H9 (cell line): ENCODE results near the gene PXK. TPM values are rescaled to one million over a fixed set of nuclear protein-coding genes. Genes with fewer than 3 reads are reported as not detected.

Experiments used
- DNase-seq: peaks from one replicate; pipeline ENCODE4 v3.0.0-alpha.2; 2017
- H2AFZ ChIP-seq: one replicate; pipeline ENCODE4 v1.6.1; 2013; ENCODE audit warnings: mild to moderate bottlenecking, low read length, control low read depth, moderate library complexity
- H2AK5ac ChIP-seq: 2 replicates; pipeline ENCODE4 v1.6.1; 2013; ENCODE audit warnings: low read length, control low read depth, mixed read lengths; ENCODE audit not compliant: insufficient read length
- H2BK120ac ChIP-seq: one replicate; pipeline ENCODE4 v1.6.1; 2013; ENCODE audit warnings: low read depth, mild to moderate bottlenecking, low read length, control low read depth, inconsistent platforms; ENCODE audit not compliant: poor library complexity, severe bottlenecking
- H2BK12ac ChIP-seq: 2 replicates; pipeline ENCODE4 v1.6.1; 2013; ENCODE audit warnings: low read length, control low read depth, mixed read lengths, low read depth; ENCODE audit not compliant: insufficient read length
- H2BK15ac ChIP-seq: 2 replicates; pipeline ENCODE4 v1.6.1; 2013; ENCODE audit warnings: low read depth, low read length, control low read depth
- H2BK20ac ChIP-seq: one replicate; pipeline ENCODE4 v1.6.1; 2013; ENCODE audit warnings: low read depth, mild to moderate bottlenecking, low read length, control low read depth, inconsistent platforms; ENCODE audit not compliant: poor library complexity, severe bottlenecking
- H2BK5ac ChIP-seq: 2 replicates; pipeline ENCODE4 v1.6.1; 2013; ENCODE audit warnings: low read length, control low read depth, mixed read lengths; ENCODE audit not compliant: insufficient read length
- H3K14ac ChIP-seq: 2 replicates; pipeline ENCODE4 v1.6.1; 2013; ENCODE audit warnings: low read length, control low read depth; ENCODE audit not compliant: insufficient read depth
- H3K18ac ChIP-seq: 2 replicates; pipeline ENCODE4 v1.6.1; 2013; ENCODE audit warnings: low read depth, mild to moderate bottlenecking, mixed read lengths, low read length, control low read depth; ENCODE audit not compliant: insufficient read length
- H3K23ac ChIP-seq: 2 replicates; pipeline ENCODE4 v1.6.1; 2013; ENCODE audit warnings: low read length, control low read depth, mixed read lengths, low read depth; ENCODE audit not compliant: insufficient read length
- H3K23me2 ChIP-seq: 2 replicates; pipeline ENCODE4 v1.6.1; 2013; ENCODE audit warnings: low read depth, mild to moderate bottlenecking, mixed read lengths, low read length, control low read depth; ENCODE audit not compliant: insufficient read length, poor library complexity, severe bottlenecking
- H3K27ac ChIP-seq: 2 replicates; pipeline ENCODE4 v1.5.1; 2013; ENCODE audit warnings: low read length, control low read depth, mixed read lengths, low read depth; ENCODE audit not compliant: insufficient read length
- H3K27me3 ChIP-seq: 2 replicates; pipeline ENCODE4 v1.6.1; 2013; ENCODE audit warnings: low read length, control low read depth, inconsistent platforms; ENCODE audit not compliant: insufficient read depth
- H3K4ac ChIP-seq: 2 replicates; pipeline ENCODE4 v1.6.1; 2013; ENCODE audit warnings: low read depth, mild to moderate bottlenecking, control low read depth, inconsistent platforms, low read length, moderate library complexity
- H3K4me1 ChIP-seq: 2 replicates; pipeline ENCODE4 v1.6.1; 2013; ENCODE audit warnings: low read length, control low read depth, inconsistent platforms; ENCODE audit not compliant: insufficient read depth
- H3K4me2 ChIP-seq: 2 replicates; pipeline ENCODE4 v1.6.1; 2013; ENCODE audit warnings: low read length, control low read depth, mixed read lengths; ENCODE audit not compliant: insufficient read length, insufficient read depth
- H3K56ac ChIP-seq: 2 replicates; pipeline ENCODE4 v1.6.1; 2013; ENCODE audit warnings: low read depth, mild to moderate bottlenecking, mixed read lengths, low read length, control low read depth; ENCODE audit not compliant: insufficient read length
- H3K79me1 ChIP-seq: 2 replicates; pipeline ENCODE4 v1.6.1; 2013; ENCODE audit warnings: low read depth, mild to moderate bottlenecking, moderate library complexity, low read length, control low read depth, inconsistent platforms; ENCODE audit not compliant: insufficient read depth, poor library complexity, severe bottlenecking
- H3K79me2 ChIP-seq: 2 replicates; pipeline ENCODE4 v1.6.1; 2013; ENCODE audit warnings: low read length, control low read depth, inconsistent platforms; ENCODE audit not compliant: insufficient read depth
- H3K9ac ChIP-seq: 2 replicates; pipeline ENCODE4 v1.6.1; 2013; ENCODE audit warnings: low read length, control low read depth, mixed read lengths; ENCODE audit not compliant: insufficient read length; ENCODE audit errors: extremely low read depth
- H3K9me3 ChIP-seq: one replicate; pipeline ENCODE4 v1.6.1; 2013; ENCODE audit warnings: low read depth, low read length, inconsistent platforms; ENCODE audit not compliant: control insufficient read depth
- H3T11ph ChIP-seq: one replicate; pipeline ENCODE4 v1.6.1; 2013; ENCODE audit warnings: mild to moderate bottlenecking, low read length, control low read depth, inconsistent platforms
- H4K20me1 ChIP-seq: one replicate; pipeline ENCODE4 v1.6.1; 2013; ENCODE audit not compliant: control insufficient read depth, insufficient read length, insufficient read depth
- H4K5ac ChIP-seq: 2 replicates; pipeline ENCODE4 v1.6.1; 2013; ENCODE audit warnings: low read depth, mild to moderate bottlenecking, mixed read lengths, low read length, control low read depth; ENCODE audit not compliant: insufficient read length
- H4K8ac ChIP-seq: replicated peaks from 2 replicates; pipeline ENCODE4 v1.6.1; 2013; ENCODE audit warnings: low read length, control low read depth, mixed read lengths, low read depth; ENCODE audit not compliant: insufficient read length
- H4K91ac ChIP-seq: 2 replicates; pipeline ENCODE4 v1.6.1; 2013; ENCODE audit warnings: low read depth, mild to moderate bottlenecking, moderate library complexity, mixed read lengths, low read length, control low read depth; ENCODE audit not compliant: insufficient read length
- H3K27ac Mint-ChIP-seq, 3 experiments: 2 replicates in 2 of 3; 3 replicates in 1 of 3; pipeline ENCODE4 v1.8.0; 2020 to 2021; ENCODE audit warnings: mixed read lengths in 3 of 3, mild to moderate bottlenecking in 1 of 3, moderate library complexity in 1 of 3
- H3K27me3 Mint-ChIP-seq: 2 replicates; pipeline ENCODE4 v1.8.0; 2021; ENCODE audit warnings: low read depth, mild to moderate bottlenecking, moderate library complexity, mixed read lengths
- H3K36me3 Mint-ChIP-seq, 3 experiments: 2 replicates in 2 of 3; 3 replicates in 1 of 3; pipeline ENCODE4 v1.8.0; 2020 to 2021; ENCODE audit warnings: low read depth in 3 of 3, mixed read lengths in 3 of 3; ENCODE audit not compliant: insufficient read depth in 1 of 3
- H3K4me1 Mint-ChIP-seq, 2 experiments: 2 replicates each; pipeline ENCODE4 v1.8.0; 2020; ENCODE audit warnings: mixed read lengths in 2 of 2
- H3K4me3 Mint-ChIP-seq, 2 experiments: 2 replicates in 1 of 2; 3 replicates in 1 of 2; pipeline ENCODE4 v1.8.0; 2020 to 2021; ENCODE audit warnings: mild to moderate bottlenecking in 2 of 2, mixed read lengths in 2 of 2, moderate library complexity in 1 of 2
- H3K9me3 Mint-ChIP-seq, 2 experiments: 2 replicates in 1 of 2; 3 replicates in 1 of 2; pipeline ENCODE4 v1.8.0; 2020; ENCODE audit warnings: mild to moderate bottlenecking in 2 of 2, mixed read lengths in 2 of 2, moderate library complexity in 1 of 2
- CTCF ChIP-seq: fragments of 200-600 bp; sonication (generic); conservative IDR thresholded peaks from 3 replicates; pipeline ENCODE4 v1.8.0; 2021; ENCODE audit warnings: antibody characterized with exemption, mild to moderate bottlenecking
- WGBS: extraction: QIAGEN DNeasy Blood & Tissue Kit; methylation state at CpG from one replicate; pipeline ENCODE4 v1.1.7; 2013; ENCODE audit warnings: missing lambda C conversion rate, low lambda C conversion rate, mixed read lengths; ENCODE audit not compliant: insufficient read length; ENCODE audit errors: extremely low coverage; 5-methylcytosine and 5-hydroxymethylcytosine counted together
- total RNA-seq: library from RNA; stranded (reverse); gene quantifications from 2 replicates; pipeline ENCODE4 v1.2.1, GENCODE V29; 2021

The PXK gene
- total RNA-seq, 1 experiment from 2014 or later = 3.3 TPM

GRCh38 chr3:58347984-58348383 lies 15.3 kb downstream of the PXK start:
- no CpG with 5 or more reads among the region's 7 CpGs for WGBS

More at GRCh38 chr3:58347984-58348383, 15.3 kb downstream of the PXK start:
- no peaks in the 10 kb centered on the region for H3K27me3 ChIP-seq
- H4K20me1 ChIP-seq = no peaks in the 10 kb centered on the region
- no peak overlapping the region for H2AK5ac ChIP-seq
- H3K9ac ChIP-seq = no peak overlapping the region
- no peaks in the 10 kb centered on the region for H3K23me2 ChIP-seq
- no peaks in the 10 kb centered on the region for H3K79me1 ChIP-seq
- no peak overlapping the region for H3K23ac ChIP-seq
- no peaks in the 10 kb centered on the region for H3K9me3 Mint-ChIP-seq
- H3K27me3 Mint-ChIP-seq = no peaks in the 10 kb centered on the region
- no peaks in the 10 kb centered on the region for H3K79me2 ChIP-seq
- H2BK5ac ChIP-seq = no peak overlapping the region
- no peak overlapping the region for H3K4me3 Mint-ChIP-seq
- H2BK20ac ChIP-seq = no peak overlapping the region
- no peak overlapping the region for H3K56ac ChIP-seq
- no peak overlapping the region for H3K27ac Mint-ChIP-seq
- TF ChIP-seq CTCF = no peak
- H3K36me3 Mint-ChIP-seq = no peaks in the 10 kb centered on the region
- H2BK12ac ChIP-seq = no peak overlapping the region
- no peak overlapping the region for H3K18ac ChIP-seq
- H2AFZ ChIP-seq = no peak overlapping the region
- H4K91ac ChIP-seq = no peak overlapping the region
- no peak overlapping the region for H2BK15ac ChIP-seq
- H3T11ph ChIP-seq = no peak overlapping the region
- H3K27ac ChIP-seq = no peak overlapping the region
- H3K9me3 ChIP-seq = no peaks in the 10 kb centered on the region
- H3K4me1 Mint-ChIP-seq = peaks cover 8% of the 10 kb centered on the region in 2 experiments
- no peak overlapping the region for H3K4ac ChIP-seq
- no peak overlapping the region for H2BK120ac ChIP-seq
- no peak overlapping the region for H4K8ac ChIP-seq
- no peak overlapping the region for H4K5ac ChIP-seq
- H3K14ac ChIP-seq = no peak overlapping the region
- no peak overlapping the region for H3K4me2 ChIP-seq
- H3K4me1 ChIP-seq = no peaks in the 10 kb centered on the region
- no peak for DNase-seq
